Upper lobe of left lung (tissue), 6 donors: ENCODE measurements around the gene SLC26A9. TPM values are rescaled to one million over a fixed set of nuclear protein-coding genes. Genes with fewer than 3 reads are reported as not detected.

Experiments used
- ATAC-seq, 2 donors: fragments of 200-7000 bp; cut with Tn5 transposase; one replicate each; pipeline ENCODE4 v1.9.1; 2022; ENCODE audit warnings: mild to moderate bottlenecking in 2 of 2, moderate library complexity in 2 of 2; ENCODE audit not compliant: low FRiP score in 2 of 2
- DNase-seq, 2 donors: peaks; one replicate each; pipeline ENCODE4 v3.0.0-alpha.2; 2019 to 2020
- H3K27ac ChIP-seq, 4 donors: fragments of 200-600 bp; sonication (generic); one replicate each; pipeline ENCODE4 v1.5.1; 2016 to 2019
- H3K27me3 ChIP-seq, 4 donors: fragments of 200-600 bp; sonication (generic); one replicate each; pipeline ENCODE4 v1.5.1; 2017 to 2019
- H3K36me3 ChIP-seq, 4 donors: fragments of 200-600 bp; sonication (generic); one replicate each; pipeline ENCODE4 v1.5.1; 2016 to 2019
- H3K4me1 ChIP-seq, 4 donors: fragments of 200-600 bp; sonication (generic); one replicate each; pipeline ENCODE4 v1.5.1; 2018 to 2019
- H3K4me3 ChIP-seq, 4 donors: fragments of 200-600 bp; sonication (generic); one replicate each; pipeline ENCODE4 v1.5.1; 2017 to 2019; ENCODE audit warnings: mild to moderate bottlenecking in 2 of 4, moderate library complexity in 1 of 4
- H3K9me3 ChIP-seq, 4 donors: fragments of 200-600 bp; sonication (generic); one replicate each; pipeline ENCODE4 v1.5.1; 2018 to 2019
- EP300 ChIP-seq, 4 donors: sonication (generic); formaldehyde crosslinking; IDR thresholded peaks; one replicate each; pipeline ENCODE4 v1.5.1; 2017; ENCODE audit warnings: antibody characterized with exemption in 4 of 4, control low read depth in 2 of 4
- POLR2A ChIP-seq, 4 donors: fragments of 450-650 bp; IDR thresholded peaks; one replicate each; pipeline ENCODE4 v1.5.1; 2016 to 2017; ENCODE audit warnings: antibody characterized with exemption in 4 of 4, mild to moderate bottlenecking in 2 of 4
- POLR2AphosphoS5 ChIP-seq, 2 donors: sonication (generic); formaldehyde crosslinking; IDR thresholded peaks; one replicate each; pipeline ENCODE4 v1.5.1; 2017; ENCODE audit warnings: antibody characterized with exemption in 2 of 2
- WGBS, 2 donors: methylation state at CpG; one replicate each; pipeline ENCODE4 v1.1.5; 2017 to 2018; 5-methylcytosine and 5-hydroxymethylcytosine counted together
- total RNA-seq, 6 donors: library from RNA; depleted of rRNA in 4 of 6; stranded (reverse); fragments of >200 nt in 4 of 6; gene quantifications; one replicate each; pipeline versions ENCODE4 v1.1.0 to v1.2.1, GENCODE V29; 2016 to 2021
- TF ChIP-seq, protein P1 (sequence below), 6 experiments: fragments of 450-650 bp in 4 of 6; fragments of 200-600 bp in 2 of 6; sonication (generic) in 2 of 6; IDR thresholded peaks; one replicate each; pipeline ENCODE4 v1.5.1; 2016 to 2019; ENCODE audit warnings: antibody characterized with exemption in 6 of 6
- donor health status: DM: no; HTN: no; CAD: no; lungs with moderate emphysema.
- donor health status: DM: no; HTN: yes; CAD: no; lungs with severe emphysema.

The SLC26A9 gene
- total RNA-seq, 6 donors from 2014 or later: 10.6 to 31.9 (median 20.9) TPM

DNA sequence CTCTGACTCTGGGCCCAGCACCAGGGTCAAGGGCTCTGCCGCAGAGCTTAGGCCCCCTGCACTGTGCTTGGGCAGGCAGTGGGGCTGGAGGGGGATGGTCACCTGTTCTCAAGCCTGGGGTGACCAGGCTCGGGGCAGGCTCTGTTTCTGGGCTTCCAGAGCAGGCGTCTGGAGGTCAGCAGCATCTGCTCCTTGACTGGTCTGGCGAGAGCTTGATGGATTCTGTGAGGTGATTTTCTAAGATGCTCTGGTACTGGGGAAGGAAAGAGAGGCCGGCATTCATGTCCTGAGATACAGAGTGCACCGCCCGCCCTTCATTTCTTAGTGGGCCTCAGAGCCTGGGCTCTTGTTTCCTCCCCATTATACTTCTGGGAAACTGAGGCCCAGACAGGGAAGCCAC, 35.4 kb upstream of the SLC26A9 start:
- no peak for DNase-seq
- peaks cover 0 to 15% (median 5%) of the 10 kb centered on the region in 4 donors for H3K4me1 ChIP-seq
- TF ChIP-seq POLR2A (IDR thresholded peaks at IDR 0.05): no peak
- no peak for TF ChIP-seq EP300 (IDR thresholded peaks at IDR 0.05)
- TF ChIP-seq, protein P1, sequence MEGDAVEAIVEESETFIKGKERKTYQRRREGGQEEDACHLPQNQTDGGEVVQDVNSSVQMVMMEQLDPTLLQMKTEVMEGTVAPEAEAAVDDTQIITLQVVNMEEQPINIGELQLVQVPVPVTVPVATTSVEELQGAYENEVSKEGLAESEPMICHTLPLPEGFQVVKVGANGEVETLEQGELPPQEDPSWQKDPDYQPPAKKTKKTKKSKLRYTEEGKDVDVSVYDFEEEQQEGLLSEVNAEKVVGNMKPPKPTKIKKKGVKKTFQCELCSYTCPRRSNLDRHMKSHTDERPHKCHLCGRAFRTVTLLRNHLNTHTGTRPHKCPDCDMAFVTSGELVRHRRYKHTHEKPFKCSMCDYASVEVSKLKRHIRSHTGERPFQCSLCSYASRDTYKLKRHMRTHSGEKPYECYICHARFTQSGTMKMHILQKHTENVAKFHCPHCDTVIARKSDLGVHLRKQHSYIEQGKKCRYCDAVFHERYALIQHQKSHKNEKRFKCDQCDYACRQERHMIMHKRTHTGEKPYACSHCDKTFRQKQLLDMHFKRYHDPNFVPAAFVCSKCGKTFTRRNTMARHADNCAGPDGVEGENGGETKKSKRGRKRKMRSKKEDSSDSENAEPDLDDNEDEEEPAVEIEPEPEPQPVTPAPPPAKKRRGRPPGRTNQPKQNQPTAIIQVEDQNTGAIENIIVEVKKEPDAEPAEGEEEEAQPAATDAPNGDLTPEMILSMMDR (IDR thresholded peaks at IDR 0.05): no peak
- no peak for TF ChIP-seq POLR2AphosphoS5 (IDR thresholded peaks at IDR 0.05)
- H3K27me3 ChIP-seq: no peaks in the 10 kb centered on the region
- no peaks in the 10 kb centered on the region for H3K36me3 ChIP-seq
- no peak overlapping the region for H3K4me3 ChIP-seq
- H3K9me3 ChIP-seq: no peaks in the 10 kb centered on the region
- 84 to 96% methylated on average over 3 to 6 of the region's 7 CpGs for WGBS, 2 donors
- ATAC-seq: no peak
- no peak overlapping the region for H3K27ac ChIP-seq

DNA sequence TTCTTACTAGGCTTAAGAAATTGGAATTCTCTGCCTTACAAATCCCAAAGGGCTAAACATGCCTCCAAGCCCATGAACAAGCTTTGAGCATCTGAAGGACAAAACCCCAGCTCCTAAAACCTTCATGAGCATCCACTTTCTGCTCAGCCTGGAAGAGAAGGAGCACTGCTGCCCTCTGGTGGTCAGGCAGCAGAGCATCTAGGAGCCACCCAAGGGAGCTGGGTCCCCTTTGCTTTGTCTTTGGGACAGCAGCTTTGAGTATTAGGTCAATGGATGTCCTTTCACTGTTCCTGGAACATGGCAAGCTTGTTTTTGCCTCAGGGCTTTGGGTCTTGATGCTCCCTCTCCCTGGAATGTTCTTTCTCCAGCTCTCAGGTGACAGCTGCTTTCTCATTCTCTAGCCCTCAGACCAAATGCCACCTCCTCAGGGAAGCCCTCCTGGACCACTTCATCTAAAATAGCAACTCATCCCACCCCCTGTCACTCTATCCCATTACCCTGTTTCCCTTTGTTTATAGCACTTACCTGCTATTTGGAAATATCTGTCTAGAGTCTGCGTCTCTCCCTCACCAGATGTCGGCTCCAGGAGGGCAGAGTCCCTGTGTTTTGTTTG, 34.3 kb upstream of the SLC26A9 start:
- peaks cover 0 to 15% (median 5%) of the 10 kb centered on the region in 4 donors for H3K4me1 ChIP-seq
- no peak overlapping the region for H3K4me3 ChIP-seq
- no peaks in the 10 kb centered on the region for H3K36me3 ChIP-seq
- TF ChIP-seq EP300 (IDR thresholded peaks at IDR 0.05): no peak
- TF ChIP-seq, protein P1 (IDR thresholded peaks at IDR 0.05): peak; percentile 87 to 95 (median 90)
- ATAC-seq: peak; percentile 60 to 84
- no peaks in the 10 kb centered on the region for H3K9me3 ChIP-seq
- no peak overlapping the region for H3K27ac ChIP-seq
- DNase-seq: peak in 1 of 2 donors; percentile 71
- no peaks in the 10 kb centered on the region for H3K27me3 ChIP-seq
- WGBS, 2 donors: 97 to 100% methylated on average over 2 of the region's 2 CpGs

DNA sequence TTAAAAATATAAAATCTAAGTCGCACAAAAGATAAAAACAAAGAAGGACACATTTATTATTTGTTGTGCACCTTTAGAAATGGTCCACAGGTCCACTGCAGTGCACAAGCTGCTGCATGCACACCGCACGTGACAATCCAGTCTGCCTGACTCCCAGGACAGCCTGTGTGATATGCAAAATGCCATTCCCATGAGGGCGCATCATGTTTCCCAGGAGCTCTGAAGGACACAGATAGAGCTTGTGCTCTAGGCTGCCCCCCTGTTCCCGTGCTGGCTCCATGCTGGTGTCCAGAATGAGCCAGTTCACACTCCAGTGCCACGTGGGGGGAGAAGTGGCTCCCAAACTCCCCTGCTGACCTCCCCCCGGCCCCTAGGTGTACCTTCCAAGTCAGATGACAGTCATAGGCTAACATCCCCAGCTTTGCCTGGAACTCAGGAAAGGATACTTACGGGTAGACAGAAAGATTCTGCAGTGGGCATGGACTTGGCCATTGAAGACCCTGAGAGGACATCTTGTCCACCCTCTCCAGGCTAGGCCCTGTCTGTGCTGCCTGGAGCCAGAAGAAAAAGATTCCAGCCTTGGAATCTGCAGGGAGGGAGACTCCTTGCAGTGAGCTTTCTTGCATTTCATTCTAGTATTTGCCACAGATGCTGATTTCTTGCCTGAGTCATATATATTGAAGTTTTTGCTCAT, 33.6 kb upstream of the SLC26A9 start:
- TF ChIP-seq EP300 (IDR thresholded peaks at IDR 0.05): no peak
- no peak for TF ChIP-seq POLR2A (IDR thresholded peaks at IDR 0.05)
- TF ChIP-seq, protein P1 (IDR thresholded peaks at IDR 0.05): no peak
- no peak for TF ChIP-seq POLR2AphosphoS5 (IDR thresholded peaks at IDR 0.05)
- Histone ChIP-seq H3K27ac (peak overlapping the region in 1 of 4 donors; percentile 7), H3K4me3 (no peak overlapping the region), H3K36me3 (no peaks in the 10 kb centered on the region), H3K4me1 (peaks cover 0 to 15% (median 5%) of the 10 kb centered on the region in 4 donors), H3K9me3 (no peaks in the 10 kb centered on the region), H3K27me3 (no peaks in the 10 kb centered on the region)
- 69 to 77% methylated on average over 8 of the region's 8 CpGs for WGBS, 2 donors
- DNase-seq (no peak), ATAC-seq (no peak)

DNA sequence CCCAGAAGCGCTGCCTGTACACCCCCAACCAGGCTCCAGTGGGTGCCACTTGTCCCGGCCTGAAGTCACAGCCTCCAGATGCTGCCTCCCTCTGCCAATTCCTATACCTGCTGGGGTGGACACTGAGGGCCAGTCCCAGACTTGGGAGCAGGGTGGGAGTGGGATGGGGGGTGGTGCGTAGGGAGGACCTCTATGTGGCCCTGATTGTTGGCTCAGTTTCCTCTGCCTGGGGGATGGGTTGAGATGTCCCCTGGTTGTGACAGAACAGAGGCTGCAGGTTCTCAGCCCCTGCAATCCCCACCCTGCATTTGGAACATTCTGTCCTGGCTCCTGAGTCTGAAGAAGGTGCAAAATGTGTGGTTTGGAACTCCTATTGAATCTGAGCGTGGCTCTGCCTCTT, 32.8 kb upstream of the SLC26A9 start:
- TF ChIP-seq EP300 (IDR thresholded peaks at IDR 0.05): peak in 1 of 4 donors; percentile 32
- TF ChIP-seq, protein P1 (IDR thresholded peaks at IDR 0.05): no peak
- no peak for TF ChIP-seq POLR2AphosphoS5 (IDR thresholded peaks at IDR 0.05)
- no peak for TF ChIP-seq POLR2A (IDR thresholded peaks at IDR 0.05)
- Histone ChIP-seq H3K27me3 (no peaks in the 10 kb centered on the region), H3K4me1 (peaks cover 0 to 15% (median 5%) of the 10 kb centered on the region in 4 donors), H3K9me3 (no peaks in the 10 kb centered on the region), H3K4me3 (no peak overlapping the region), H3K27ac (no peak overlapping the region), H3K36me3 (no peaks in the 10 kb centered on the region)
- DNase-seq (no peak), ATAC-seq (no peak)
- 91 to 92% methylated on average over 3 to 4 of the region's 4 CpGs for WGBS, 2 donors
